ENCODE results near the gene PCDH9.

PCDH9 gene

DNA sequence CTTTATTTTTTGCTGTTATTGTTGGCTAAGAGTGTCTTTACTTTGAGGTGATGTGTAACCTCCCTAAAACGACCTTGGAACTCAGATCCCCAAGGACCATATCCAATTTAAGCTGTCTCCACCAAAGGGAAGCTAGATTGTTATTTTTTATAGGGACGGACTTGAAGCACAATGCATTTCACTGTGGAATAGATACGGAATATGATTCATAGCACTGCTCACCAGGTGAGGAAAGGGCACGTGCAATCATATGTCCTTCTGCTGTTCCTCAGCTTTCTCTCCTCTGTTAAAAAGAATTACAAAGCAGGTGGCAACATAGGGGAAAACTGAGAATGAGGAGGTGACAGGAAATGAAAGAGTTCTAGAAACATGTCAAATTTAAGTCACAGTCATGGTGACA, 679.0 kb downstream of the PCDH9 start:
- TF ChIP-seq, protein P1, sequence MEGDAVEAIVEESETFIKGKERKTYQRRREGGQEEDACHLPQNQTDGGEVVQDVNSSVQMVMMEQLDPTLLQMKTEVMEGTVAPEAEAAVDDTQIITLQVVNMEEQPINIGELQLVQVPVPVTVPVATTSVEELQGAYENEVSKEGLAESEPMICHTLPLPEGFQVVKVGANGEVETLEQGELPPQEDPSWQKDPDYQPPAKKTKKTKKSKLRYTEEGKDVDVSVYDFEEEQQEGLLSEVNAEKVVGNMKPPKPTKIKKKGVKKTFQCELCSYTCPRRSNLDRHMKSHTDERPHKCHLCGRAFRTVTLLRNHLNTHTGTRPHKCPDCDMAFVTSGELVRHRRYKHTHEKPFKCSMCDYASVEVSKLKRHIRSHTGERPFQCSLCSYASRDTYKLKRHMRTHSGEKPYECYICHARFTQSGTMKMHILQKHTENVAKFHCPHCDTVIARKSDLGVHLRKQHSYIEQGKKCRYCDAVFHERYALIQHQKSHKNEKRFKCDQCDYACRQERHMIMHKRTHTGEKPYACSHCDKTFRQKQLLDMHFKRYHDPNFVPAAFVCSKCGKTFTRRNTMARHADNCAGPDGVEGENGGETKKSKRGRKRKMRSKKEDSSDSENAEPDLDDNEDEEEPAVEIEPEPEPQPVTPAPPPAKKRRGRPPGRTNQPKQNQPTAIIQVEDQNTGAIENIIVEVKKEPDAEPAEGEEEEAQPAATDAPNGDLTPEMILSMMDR (IDR thresholded peaks at IDR 0.05; ENCODE audit: insufficient read depth, low read length), result no peak
- TF ChIP-seq SPI1 (IDR thresholded peaks at IDR 0.05; ENCODE audit: borderline replicate concordance, low read depth) (no peak), POLR2AphosphoS5 (IDR thresholded peaks at IDR 0.05; ENCODE audit: low read depth) (no peak), GABPA (IDR thresholded peaks at IDR 0.05; ENCODE audit: low read depth) (no peak)
- TF ChIP-seq, protein P2, sequence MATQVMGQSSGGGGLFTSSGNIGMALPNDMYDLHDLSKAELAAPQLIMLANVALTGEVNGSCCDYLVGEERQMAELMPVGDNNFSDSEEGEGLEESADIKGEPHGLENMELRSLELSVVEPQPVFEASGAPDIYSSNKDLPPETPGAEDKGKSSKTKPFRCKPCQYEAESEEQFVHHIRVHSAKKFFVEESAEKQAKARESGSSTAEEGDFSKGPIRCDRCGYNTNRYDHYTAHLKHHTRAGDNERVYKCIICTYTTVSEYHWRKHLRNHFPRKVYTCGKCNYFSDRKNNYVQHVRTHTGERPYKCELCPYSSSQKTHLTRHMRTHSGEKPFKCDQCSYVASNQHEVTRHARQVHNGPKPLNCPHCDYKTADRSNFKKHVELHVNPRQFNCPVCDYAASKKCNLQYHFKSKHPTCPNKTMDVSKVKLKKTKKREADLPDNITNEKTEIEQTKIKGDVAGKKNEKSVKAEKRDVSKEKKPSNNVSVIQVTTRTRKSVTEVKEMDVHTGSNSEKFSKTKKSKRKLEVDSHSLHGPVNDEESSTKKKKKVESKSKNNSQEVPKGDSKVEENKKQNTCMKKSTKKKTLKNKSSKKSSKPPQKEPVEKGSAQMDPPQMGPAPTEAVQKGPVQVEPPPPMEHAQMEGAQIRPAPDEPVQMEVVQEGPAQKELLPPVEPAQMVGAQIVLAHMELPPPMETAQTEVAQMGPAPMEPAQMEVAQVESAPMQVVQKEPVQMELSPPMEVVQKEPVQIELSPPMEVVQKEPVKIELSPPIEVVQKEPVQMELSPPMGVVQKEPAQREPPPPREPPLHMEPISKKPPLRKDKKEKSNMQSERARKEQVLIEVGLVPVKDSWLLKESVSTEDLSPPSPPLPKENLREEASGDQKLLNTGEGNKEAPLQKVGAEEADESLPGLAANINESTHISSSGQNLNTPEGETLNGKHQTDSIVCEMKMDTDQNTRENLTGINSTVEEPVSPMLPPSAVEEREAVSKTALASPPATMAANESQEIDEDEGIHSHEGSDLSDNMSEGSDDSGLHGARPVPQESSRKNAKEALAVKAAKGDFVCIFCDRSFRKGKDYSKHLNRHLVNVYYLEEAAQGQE (IDR thresholded peaks at IDR 0.05; ENCODE audit: insufficient replicate concordance, low read depth), result no peak
- Histone ChIP-seq H3K4me3 (replicated peaks; ENCODE audit: insufficient read depth, low read length) (no peak overlapping the region), H3K27ac (replicated peaks) (no peak overlapping the region), H3K27me3 (ENCODE audit: insufficient read depth, poor library complexity, severe bottlenecking) (no peaks in the 10 kb centered on the region)
- DNase-seq (ENCODE audit: low read depth in 1 of 2, low spot score in 1 of 2), result no peak

DNA sequence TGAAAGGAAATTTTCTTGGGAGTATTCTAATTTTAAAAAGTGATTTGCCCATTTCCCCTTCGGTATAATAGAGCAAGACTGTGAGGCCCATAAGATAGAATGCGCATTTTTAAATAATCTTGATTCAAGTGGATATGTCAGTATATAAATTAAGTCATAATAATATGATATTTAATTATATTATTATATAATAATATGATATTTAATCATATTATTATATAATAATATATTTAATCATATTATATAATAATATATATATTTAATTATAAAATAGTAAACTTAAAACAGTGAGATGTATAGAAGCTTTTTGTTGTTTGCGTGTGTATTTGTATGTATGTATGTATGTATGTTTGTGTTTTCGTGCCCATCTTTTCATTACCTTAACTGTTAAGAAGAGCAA, 682.5 kb downstream of the PCDH9 start:
- no peak overlapping the region for H3K4me3 ChIP-seq (replicated peaks; ENCODE audit: insufficient read depth, low read length)
- H3K27me3 ChIP-seq (ENCODE audit: insufficient read depth, poor library complexity, severe bottlenecking), result no peaks in the 10 kb centered on the region
- no peak for DNase-seq (ENCODE audit: low read depth in 1 of 2, low spot score in 1 of 2)
- H3K27ac ChIP-seq (replicated peaks), result no peak overlapping the region
- TF ChIP-seq, protein P1 (IDR thresholded peaks at IDR 0.05; ENCODE audit: insufficient read depth, low read length), result no peak
- TF ChIP-seq, protein P2 (IDR thresholded peaks at IDR 0.05; ENCODE audit: insufficient replicate concordance, low read depth), result no peak
- no peak for TF ChIP-seq SPI1 (IDR thresholded peaks at IDR 0.05; ENCODE audit: borderline replicate concordance, low read depth)
- TF ChIP-seq GABPA (IDR thresholded peaks at IDR 0.05; ENCODE audit: low read depth), result no peak
- TF ChIP-seq POLR2AphosphoS5 (IDR thresholded peaks at IDR 0.05; ENCODE audit: low read depth), result no peak

DNA sequence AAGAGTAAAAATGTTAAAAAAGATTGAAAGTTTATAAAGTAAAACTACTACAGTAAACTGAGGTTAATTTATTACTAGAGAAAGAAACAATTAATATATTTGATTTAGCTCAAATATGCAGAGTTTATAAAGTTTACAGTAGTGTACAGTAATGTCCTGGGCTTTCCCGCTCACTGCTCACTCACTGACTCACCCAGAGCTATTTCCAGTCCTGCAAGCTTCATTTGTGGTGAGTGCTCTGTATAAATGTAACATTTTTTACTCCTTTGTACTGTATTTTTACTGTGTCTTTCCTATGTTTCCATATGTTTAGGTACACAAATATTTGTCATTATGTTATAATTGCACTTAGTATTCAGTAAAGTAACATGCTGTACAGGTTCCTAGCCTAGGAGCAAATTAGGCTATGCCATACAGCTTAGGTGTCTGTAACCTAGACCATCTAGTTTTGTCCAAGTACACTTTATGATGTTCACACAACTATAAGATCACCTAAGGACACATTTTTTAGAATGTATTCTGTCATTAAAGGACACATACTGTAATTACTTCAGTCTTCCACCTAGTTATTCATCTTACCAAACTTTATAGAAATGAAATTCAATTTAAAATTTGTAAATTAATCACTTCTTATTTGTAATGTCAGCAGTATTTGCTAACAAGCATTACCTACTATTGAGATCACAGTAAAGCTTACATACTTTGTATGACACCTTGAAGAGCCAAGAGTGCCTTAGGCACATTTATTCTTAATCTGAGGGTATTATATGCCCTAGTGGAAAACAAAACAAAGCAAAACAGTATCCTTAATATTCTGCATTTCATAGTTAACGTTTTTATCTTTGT, 683.4 kb downstream of the PCDH9 start:
- H3K27me3 ChIP-seq (ENCODE audit: insufficient read depth, poor library complexity, severe bottlenecking), result no peaks in the 10 kb centered on the region
- no peak overlapping the region for H3K27ac ChIP-seq (replicated peaks)
- no peak overlapping the region for H3K4me3 ChIP-seq (replicated peaks; ENCODE audit: insufficient read depth, low read length)
- TF ChIP-seq, protein P2 (IDR thresholded peaks at IDR 0.05; ENCODE audit: insufficient replicate concordance, low read depth), result no peak
- TF ChIP-seq GABPA (IDR thresholded peaks at IDR 0.05; ENCODE audit: low read depth), result no peak
- TF ChIP-seq, protein P1 (IDR thresholded peaks at IDR 0.05; ENCODE audit: insufficient read depth, low read length), result no peak
- TF ChIP-seq POLR2AphosphoS5 (IDR thresholded peaks at IDR 0.05; ENCODE audit: low read depth), result no peak
- no peak for TF ChIP-seq SPI1 (IDR thresholded peaks at IDR 0.05; ENCODE audit: borderline replicate concordance, low read depth)
- no peak for DNase-seq (ENCODE audit: low read depth in 1 of 2, low spot score in 1 of 2)
